ENCODE measurements around the gene DNAL1. TPM values are rescaled to one million over a fixed set of nuclear protein-coding genes. Genes with fewer than 3 reads are reported as not detected.
A peak's percentile ranks its signal among the peaks of the same experiment; 100 is the strongest.

DNAL1 gene
- total and polyA plus RNA-seq, 9 of the 15 experiments (the other 6 are each of a cell fraction or from before 2014, with no cell fraction given), result 1.6 to 11.7 (median 4.8) TPM

DNA sequence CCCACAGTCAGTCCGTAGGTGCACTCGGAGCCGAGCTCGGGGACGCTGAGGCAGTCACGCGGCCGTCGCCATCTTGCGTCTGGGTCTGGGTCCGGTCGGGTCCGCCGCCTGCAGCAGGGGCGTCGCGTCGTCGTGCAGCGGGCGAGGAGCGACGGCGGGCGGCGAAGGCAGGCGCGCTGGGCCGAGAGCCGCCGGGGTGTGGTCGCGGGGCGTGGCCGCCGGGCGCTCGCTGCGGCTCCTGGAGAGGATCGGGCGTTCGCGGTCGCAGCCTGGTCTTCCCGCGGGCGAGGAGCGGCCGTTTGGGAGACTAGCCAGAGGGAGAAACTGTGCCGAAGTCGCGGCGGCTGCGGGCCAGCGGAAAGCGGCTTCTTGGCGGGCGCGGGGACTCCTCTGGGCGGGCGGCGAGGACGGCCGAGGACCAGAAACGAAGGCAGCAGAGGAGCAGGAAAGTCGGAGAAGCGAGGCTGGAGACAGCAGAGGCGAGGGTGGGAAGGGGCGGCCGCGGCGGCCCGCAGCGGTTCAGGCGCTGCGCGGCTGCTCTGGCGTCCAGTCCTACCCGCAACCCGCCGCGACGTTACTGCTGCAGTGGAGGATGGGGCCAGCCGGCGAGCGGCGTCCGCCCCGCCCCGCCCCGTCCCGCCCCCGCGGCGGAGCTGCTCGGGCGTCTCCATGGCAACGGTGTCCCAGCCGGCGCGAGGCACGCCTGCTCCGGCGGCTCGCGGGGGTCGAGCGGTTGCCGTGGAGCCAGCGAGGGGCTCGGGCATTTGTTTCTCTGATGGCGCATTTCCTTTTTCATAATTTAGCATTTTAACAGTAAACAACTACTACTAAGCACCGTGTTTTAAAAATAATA lies 69.2 kb downstream of the DNAL1 start, which contains the start of gene PNMA1 (continued):
- TF ChIP-seq ZNF551 (CRISPR knock-in tag; IDR thresholded peaks at IDR 0.05) (no peak), ZNF384 (IDR thresholded peaks at IDR 0.05; ENCODE audit: low read depth, low read length) (no peak), RBFOX2 (IDR thresholded peaks at IDR 0.05; ENCODE audit: low read depth, low read length) (peak; percentile 83), RB1 (IDR thresholded peaks at IDR 0.05; ENCODE audit: low read depth) (no peak), ZNF280B (CRISPR knock-in tag; IDR thresholded peaks at IDR 0.05) (no peak), NFIX (CRISPR knock-in tag; IDR thresholded peaks at IDR 0.05; ENCODE audit: low read depth) (no peak), FOXK2 (conservative IDR thresholded peaks at IDR 0.05 in 1 of 2, IDR thresholded peaks at IDR 0.05 in 1 of 2; ENCODE audit: low read depth in 2 of 2) (peak in 1 of 2 experiments; percentile 91; a peak in 2 of 4 replicates), HMGN3 (IDR thresholded peaks at IDR 0.05; ENCODE audit: borderline replicate concordance, extremely low read depth, insufficient read length, low read depth, low read length) (peak; percentile 78), TAL1 (IDR thresholded peaks at IDR 0.05) (no peak), ZNF76 (CRISPR knock-in tag; IDR thresholded peaks at IDR 0.05; ENCODE audit: borderline replicate concordance) (no peak), SMAD3 (CRISPR knock-in tag; conservative IDR thresholded peaks at IDR 0.05) (no peak), STAG1 (CRISPR knock-in tag; IDR thresholded peaks at IDR 0.05; ENCODE audit: borderline replicate concordance) (no peak), POLR2B (IDR thresholded peaks at IDR 0.05; ENCODE audit: low read depth, partially characterized antibody) (peak; percentile 24), MEF2D (tag; conservative IDR thresholded peaks at IDR 0.05; ENCODE audit: low read depth) (no peak), ZBTB7A (IDR thresholded peaks at IDR 0.05; ENCODE audit: borderline replicate concordance, control insufficient read depth, low read depth, low read length) (peak; percentile 63; the same call in 1 of the 2 replicates), TCF7L2 (IDR thresholded peaks at IDR 0.05; ENCODE audit: low read depth, low read length) (peak; percentile 47; the same call in 1 of the 2 replicates), MAFF (IDR thresholded peaks at IDR 0.05; ENCODE audit: low read length) (no peak), RBM39 (optimal IDR thresholded peaks at IDR 0.05; ENCODE audit: low read depth, low read length) (no peak), ZNF444 (CRISPR knock-in tag; IDR thresholded peaks at IDR 0.05) (no peak), NCOA2 (IDR thresholded peaks at IDR 0.05; ENCODE audit: partially characterized antibody in 2 of 2) (no peak), ARNT (IDR thresholded peaks at IDR 0.05) (no peak)
- TF ChIP-seq, protein P1, sequence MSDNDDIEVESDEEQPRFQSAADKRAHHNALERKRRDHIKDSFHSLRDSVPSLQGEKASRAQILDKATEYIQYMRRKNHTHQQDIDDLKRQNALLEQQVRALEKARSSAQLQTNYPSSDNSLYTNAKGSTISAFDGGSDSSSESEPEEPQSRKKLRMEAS (CRISPR knock-in tag; IDR thresholded peaks at IDR 0.05), result peak; percentile 77
- TF ChIP-seq, protein P2, sequence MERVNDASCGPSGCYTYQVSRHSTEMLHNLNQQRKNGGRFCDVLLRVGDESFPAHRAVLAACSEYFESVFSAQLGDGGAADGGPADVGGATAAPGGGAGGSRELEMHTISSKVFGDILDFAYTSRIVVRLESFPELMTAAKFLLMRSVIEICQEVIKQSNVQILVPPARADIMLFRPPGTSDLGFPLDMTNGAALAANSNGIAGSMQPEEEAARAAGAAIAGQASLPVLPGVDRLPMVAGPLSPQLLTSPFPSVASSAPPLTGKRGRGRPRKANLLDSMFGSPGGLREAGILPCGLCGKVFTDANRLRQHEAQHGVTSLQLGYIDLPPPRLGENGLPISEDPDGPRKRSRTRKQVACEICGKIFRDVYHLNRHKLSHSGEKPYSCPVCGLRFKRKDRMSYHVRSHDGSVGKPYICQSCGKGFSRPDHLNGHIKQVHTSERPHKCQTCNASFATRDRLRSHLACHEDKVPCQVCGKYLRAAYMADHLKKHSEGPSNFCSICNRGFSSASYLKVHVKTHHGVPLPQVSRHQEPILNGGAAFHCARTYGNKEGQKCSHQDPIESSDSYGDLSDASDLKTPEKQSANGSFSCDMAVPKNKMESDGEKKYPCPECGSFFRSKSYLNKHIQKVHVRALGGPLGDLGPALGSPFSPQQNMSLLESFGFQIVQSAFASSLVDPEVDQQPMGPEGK (CRISPR knock-in tag; IDR thresholded peaks at IDR 0.05; ENCODE audit: borderline replicate concordance), result no peak

Data from K562 (cell line).